HG02610 (cell line): ENCODE results near the gene INPP1.
"Not testable (repeated sequence)": the region's sequence is repeated elsewhere in the genome, so short reads cannot be mapped to it uniquely, and the experiment has no call there.

Experiments used
- ATAC-seq: cut with Tn5 transposase; IDR thresholded peaks from one replicate; pipeline ENCODE4 v1.9.1; 2021; ENCODE audit warnings: mild to moderate bottlenecking, moderate library complexity; ENCODE audit not compliant: unreplicated experiment

The INPP1 gene, protein sequence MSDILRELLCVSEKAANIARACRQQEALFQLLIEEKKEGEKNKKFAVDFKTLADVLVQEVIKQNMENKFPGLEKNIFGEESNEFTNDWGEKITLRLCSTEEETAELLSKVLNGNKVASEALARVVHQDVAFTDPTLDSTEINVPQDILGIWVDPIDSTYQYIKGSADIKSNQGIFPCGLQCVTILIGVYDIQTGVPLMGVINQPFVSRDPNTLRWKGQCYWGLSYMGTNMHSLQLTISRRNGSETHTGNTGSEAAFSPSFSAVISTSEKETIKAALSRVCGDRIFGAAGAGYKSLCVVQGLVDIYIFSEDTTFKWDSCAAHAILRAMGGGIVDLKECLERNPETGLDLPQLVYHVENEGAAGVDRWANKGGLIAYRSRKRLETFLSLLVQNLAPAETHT

GRCh38 chr2:190343536-190344275 lies at the start of gene INPP1:
TSS of gene INPP1 (plus strand) at chr2:190343589. CDS start at chr2:190360103, 16,514 bp downstream.
- ATAC-seq: peak; percentile 60

DNA sequence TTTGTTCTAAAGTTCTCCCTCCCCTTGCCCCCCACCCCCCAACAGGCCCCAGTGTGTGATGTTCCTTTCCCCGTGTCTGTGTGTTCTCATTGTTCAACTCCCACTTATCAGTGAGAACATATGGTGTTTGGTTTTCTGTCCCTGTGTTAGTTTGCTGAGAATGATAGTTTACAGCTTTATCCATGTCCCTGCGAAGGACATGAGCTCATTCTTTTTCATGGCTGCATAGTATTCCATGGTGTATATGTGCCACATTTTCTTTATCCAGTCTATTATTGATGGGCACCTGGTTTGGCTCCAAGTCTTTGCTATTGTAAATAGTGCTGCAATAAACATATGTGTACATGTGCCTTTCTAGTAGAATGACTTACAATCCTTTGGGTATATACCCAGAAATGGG lies 45.5 kb upstream of the INPP1 start:
- not testable (repeated sequence) for ATAC-seq

GRCh38 chr2:190301032-190301431 lies 42.4 kb upstream of the INPP1 start:
- no peak for ATAC-seq

- no peak for ATAC-seq
Observed at GRCh38 chr2:190302052-190302451, 41.3 kb upstream of the INPP1 start.

DNA sequence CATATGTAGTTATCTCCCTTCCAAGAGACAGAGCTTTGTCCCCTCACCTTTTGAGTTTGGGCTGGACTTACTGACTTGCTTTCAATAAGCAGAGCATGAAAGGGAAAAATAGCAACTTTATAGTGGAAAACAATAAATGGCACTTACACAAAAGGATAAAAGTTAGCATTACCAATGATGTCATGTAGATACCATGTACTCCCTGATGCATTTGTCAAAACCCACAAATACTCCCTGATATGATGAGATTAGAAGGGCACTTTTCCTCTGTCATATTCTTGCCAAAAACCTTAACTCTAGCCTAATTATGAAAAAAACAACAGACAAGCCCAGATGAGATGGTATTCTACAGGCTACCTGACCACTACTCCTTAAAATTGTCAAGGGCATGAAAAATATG lies 39.7 kb upstream of the INPP1 start:
- no peak for ATAC-seq

GRCh38 chr2:190304404-190304803 lies 39.0 kb upstream of the INPP1 start:
- ATAC-seq: no peak

GRCh38 chr2:190308031-190308430 lies 35.4 kb upstream of the INPP1 start:
- no peak for ATAC-seq

DNA sequence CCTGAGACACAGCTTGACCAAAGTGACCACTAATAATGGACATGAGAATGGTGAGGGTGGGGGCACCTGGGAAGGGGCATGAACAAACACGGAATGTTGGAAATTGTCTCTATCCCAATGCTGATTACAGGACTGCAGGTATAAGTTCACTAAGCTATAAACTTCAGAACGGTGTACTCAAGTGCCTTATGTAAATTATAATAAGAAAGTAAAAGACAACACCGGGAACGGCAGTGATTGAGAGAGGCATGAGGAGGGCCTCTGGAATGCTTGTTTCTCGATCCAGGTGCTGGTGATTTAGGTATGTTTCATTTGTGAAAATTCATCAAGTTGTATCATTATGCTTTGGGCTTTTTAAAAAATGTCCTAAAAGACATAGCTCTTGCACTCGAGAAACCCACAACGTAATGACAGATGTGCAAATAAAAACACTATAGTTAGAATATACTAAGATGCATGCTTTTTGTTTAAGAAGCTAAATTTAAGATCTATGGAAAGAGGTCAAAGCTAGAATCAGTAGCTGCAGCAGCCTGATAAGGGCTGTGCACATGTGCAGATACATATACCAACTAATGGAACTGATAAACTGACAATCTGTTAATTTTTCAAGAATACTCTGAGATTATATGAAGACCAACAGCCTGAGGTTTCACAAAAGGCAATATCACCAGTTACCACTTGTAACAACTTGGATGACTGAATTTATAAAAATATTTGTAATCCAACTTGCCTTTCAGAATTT lies 31.3 kb upstream of the INPP1 start:
- no peak for ATAC-seq

GRCh38 chr2:190312635-190313025 lies 30.8 kb upstream of the INPP1 start:
- ATAC-seq: not testable (repeated sequence)

DNA sequence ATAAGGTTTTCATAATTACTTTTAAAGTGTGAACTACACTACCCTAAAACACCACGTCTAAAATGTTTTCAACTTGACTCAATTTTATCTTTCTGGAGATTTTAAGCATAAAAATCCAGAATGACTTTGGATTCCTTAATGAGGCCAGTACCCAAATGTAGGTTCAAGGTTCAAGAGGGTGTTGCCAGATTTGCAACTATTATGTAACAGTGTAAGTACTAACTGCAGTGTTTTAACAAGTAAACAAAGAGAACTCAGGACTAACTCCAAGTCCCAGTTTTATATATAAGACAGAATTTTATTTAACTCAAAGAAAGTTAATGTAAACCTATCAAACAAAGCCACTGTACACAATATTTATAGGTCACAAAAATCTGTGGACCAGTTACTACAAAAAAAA lies 29.5 kb upstream of the INPP1 start:
- no peak for ATAC-seq

GRCh38 chr2:190315273-190315672 lies 28.1 kb upstream of the INPP1 start:
- ATAC-seq: no peak

DNA sequence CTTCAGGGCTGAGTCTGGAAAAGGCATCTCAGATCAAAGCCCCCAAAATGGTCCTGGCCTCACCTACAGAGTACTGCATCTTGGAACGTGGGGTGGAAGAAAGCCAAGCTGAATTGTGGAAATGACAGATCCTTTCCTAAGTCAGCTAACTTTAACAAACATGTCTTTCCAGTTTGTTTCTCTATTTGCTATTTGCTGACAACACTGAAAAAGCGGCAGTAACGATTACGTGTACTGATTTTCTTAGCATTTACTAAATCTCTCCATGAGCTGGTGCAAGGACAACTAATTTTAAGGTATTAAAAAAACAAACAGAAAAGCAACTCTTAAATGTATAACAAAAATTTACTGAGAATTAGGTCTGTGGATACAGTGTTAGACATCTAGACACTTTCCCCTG lies 24.9 kb upstream of the INPP1 start:
- no peak for ATAC-seq

GRCh38 chr2:190318931-190319554 lies 24.3 kb upstream of the INPP1 start:
- peak; percentile 15 for ATAC-seq

- peak; percentile 96 for ATAC-seq
Observed at GRCh38 chr2:190319555-190320498, 23.6 kb upstream of the INPP1 start, which contains the start of gene HIBCH. TSS of gene HIBCH (minus strand) at chr2:190319826. CDS start at chr2:190319750, 76 bp downstream.

GRCh38 chr2:190320696-190321095 lies 22.7 kb upstream of the INPP1 start:
- peak; percentile 21 for ATAC-seq

DNA sequence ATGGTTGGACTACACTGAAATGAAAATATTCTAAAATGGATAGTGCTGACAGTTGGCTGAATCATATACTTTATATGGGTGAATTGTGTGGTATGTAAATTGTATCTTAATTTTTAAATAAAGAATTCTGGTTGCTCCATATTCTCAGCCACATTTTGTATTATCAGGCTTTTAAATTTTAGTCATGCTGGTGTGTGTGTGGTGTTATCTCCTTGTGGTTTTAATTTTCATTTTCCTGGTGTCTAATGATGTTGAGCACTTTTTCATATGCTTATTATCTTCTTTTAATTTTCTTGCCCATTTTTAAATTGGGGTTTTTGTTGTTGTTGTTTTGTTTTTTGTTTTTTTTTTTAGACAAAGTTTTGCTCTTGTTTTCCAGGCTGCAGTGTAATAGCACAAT lies 20.0 kb upstream of the INPP1 start:
- ATAC-seq: no peak

GRCh38 chr2:190325588-190325987 lies 17.8 kb upstream of the INPP1 start:
- no peak for ATAC-seq

DNA sequence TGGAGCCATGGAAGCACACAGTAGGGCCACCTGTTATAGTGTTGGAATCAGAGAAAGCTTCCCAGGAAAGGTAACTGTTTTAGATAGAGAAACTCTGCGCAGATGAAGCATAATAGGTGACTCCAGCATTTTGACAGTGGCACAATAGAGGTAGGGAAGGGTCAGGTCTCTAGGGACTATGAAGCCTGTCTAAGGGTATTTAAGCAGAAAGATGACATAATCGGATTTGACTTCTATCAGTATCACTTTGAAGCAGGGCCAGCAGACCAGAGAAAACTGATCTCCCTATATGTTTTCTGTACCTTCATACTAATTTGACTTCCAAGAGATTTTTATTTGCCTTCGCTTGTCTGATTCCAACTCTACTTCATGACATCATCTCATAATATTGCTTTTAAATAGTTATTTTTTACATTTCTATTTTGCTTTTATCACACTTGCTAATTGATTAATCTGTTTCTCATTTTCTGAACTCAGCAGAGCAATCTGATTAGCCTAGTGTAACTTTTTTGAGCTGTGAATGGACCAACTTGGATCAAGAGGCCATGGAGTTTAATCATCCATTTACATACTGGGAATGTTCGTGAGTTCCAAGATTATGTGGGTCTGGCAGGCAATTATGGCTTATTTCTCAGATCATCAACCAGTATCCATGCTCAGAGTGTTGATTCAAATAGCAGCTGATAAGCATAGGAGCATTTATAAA lies 15.4 kb upstream of the INPP1 start:
- no peak for ATAC-seq

DNA sequence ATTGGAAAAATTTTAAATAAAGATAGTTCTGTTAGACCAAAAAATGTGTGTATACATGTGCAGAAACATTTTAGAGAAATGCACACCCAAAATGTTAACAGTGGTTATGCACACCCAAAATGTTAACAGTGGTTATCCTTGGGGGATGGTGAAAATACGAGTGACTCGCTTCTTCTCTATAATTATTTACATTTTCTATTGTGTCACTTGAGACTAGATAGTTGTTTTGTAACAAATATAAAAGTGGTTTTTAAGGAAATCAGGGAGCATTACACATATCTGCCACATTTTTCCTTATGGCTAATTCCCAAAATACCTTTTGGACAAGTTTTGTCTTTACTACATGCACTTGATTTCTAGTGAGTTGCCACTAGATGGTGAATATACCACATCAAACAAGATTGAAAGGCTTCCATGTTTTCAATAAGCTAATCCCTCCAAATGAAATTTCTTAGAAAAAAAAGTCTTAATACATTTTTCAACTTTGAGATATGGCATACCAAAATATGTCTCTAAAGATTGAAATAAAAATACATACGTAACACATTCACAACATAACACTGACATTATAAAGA lies 14.7 kb upstream of the INPP1 start:
- no peak for ATAC-seq
